GM03348 (cell line): ENCODE data around the gene KLHDC8A.

Source experiments
- DNase-seq: peaks from one replicate; pipeline ENCODE4 v3.0.0; 2012; ENCODE audit warnings: low spot score

KLHDC8A gene

GRCh38 chr1:205344066-205344928, 12.4 kb downstream of the KLHDC8A start:
- no peak for DNase-seq

DNA sequence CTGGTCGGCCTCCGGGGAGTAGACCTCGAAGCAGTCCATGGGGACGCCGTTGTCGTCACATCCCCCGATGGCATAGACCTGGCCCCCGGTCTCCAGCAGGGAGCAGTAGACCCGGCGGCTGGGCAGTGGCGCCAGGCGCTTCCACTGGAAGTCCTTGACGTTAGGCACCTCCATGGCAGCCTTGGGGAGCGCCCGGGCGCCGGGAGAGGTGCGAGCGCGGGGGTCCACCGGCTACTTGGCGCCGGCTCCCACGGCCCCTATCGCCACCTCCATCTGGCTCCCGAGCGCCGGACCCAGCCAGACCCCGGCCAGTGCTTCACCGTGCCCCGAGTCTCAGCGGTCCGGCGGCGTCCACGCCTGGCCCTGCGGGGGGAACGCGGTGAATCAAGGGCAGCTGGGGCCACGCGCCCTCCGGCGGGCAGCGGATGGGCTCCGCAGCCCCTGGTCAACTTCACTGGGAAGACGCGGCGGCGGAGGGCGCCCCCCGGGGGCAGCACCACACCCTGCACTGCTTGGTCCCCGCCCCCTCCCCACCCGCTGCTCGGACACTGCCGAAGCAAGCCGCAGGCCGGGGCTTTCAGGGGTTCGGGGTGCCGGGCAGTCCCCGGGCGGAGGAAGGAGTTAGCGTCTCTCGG, 13.2 kb downstream of the KLHDC8A start:
- no peak for DNase-seq

DNA sequence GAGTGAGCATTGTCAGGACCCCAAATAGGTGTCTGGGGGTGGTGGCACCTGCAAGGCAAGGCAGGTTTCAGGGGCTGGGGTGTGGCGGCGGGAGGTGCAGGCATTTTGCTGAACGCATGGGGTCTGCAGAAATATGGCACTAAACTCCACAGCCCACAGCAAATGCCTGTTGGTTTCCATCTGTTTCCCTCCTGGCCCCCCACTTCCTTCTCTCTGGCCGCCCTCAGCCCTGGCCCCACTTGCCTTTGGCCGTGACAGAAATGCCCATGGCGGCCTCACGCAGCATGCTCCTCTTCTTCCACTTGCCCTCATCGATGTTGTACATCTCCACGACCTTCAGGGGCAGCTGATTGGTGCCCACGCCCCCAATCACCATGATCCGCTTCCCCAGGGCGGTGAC, 13.7 kb downstream of the KLHDC8A start:
- no peak for DNase-seq

GRCh38 chr1:205340676-205341075, 16.0 kb downstream of the KLHDC8A start:
- DNase-seq, result no peak

GRCh38 chr1:205339717-205340116, 17.0 kb downstream of the KLHDC8A start:
- DNase-seq, result no peak

DNA sequence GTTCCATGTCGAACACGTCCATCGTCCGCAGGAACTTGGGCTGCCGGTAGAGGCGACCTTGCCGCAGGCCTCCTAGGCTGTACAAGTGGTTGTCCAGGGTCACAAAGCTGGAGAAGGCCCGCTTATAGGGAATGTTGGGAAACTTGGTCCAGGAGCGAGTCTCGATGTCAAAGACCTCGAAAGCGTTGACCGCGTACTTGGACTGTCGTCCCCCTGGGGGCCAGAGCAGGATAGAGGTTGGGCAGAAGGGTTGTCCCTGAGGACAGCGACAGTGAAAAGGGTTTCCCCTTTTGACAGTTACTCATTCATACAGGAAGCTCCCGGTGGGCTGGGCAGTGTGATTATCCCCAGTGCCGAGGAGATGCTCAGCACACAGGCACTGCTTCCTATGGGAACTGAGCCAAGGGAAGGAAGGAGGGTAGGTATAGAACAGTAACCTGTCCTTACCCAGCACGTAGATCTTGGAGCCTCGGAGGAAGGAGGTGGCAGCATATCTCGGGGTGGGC, 17.5 kb downstream of the KLHDC8A start:
- DNase-seq, result no peak

DNA sequence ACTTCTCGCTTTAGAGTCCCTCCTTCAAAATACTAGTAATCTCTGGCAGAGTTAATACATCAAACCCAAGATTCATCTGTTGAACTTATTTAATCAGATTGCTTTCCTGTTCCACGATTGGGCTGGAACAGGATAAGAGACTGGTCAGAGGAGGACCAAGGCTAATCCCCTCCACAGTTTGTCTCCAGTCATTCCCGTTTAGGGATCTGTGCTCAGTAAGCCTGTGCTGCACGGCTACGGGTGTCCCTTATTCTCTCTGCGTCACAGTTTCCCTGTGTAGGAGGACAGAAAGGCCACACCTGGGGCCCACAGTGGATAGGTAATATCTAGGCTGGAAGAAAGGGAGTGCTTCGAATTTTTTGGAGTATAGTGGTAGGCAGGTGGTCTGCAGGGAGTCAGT, 18.7 kb downstream of the KLHDC8A start:
- no peak for DNase-seq

DNA sequence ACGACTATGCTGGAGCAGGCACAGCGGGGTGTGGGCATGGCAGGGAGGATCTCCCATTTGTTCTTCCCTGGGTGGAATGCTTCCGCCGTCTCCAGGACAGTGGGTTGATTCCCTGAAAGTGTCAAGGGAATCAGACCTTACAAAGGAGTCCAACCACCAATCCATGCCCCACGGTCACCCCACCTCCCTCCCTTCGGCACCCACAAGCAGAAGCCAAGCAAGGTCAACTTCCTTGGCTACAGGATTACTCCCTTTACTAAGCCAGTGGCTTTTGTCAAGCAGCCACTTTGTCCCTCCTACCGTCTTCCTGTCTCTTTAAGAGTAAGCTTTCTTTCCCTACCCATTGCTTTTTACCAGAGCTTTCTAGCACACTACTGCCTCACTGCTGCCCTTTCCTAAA, 19.2 kb downstream of the KLHDC8A start:
- DNase-seq, result no peak

DNA sequence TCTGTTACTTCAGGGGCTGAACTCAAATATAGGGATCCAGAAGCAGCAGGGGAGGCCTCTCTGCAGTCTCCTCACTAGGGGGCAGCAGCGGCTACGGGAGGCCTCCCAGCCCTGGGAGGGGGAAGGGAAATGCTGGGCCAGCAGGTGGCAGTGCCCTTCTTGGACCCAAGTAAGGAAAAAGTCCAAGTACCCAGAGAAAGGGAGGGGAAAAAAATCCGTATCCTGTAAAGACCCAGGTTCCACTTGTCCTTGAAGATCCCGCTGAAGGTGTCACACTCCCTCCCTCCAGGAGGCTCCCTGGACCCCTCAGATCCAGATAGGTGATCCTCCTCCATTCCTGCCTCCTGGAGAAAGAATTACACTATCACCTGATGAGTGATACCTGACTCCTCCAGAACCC, 21.0 kb downstream of the KLHDC8A start:
- DNase-seq, result peak; percentile 91

GRCh38 chr1:205332015-205332791, 24.5 kb downstream of the KLHDC8A start:
- no peak for DNase-seq

GRCh38 chr1:205330150-205330549, 26.6 kb downstream of the KLHDC8A start:
- no peak for DNase-seq

GRCh38 chr1:205329719-205330118, 27.0 kb downstream of the KLHDC8A start:
- DNase-seq, result no peak

DNA sequence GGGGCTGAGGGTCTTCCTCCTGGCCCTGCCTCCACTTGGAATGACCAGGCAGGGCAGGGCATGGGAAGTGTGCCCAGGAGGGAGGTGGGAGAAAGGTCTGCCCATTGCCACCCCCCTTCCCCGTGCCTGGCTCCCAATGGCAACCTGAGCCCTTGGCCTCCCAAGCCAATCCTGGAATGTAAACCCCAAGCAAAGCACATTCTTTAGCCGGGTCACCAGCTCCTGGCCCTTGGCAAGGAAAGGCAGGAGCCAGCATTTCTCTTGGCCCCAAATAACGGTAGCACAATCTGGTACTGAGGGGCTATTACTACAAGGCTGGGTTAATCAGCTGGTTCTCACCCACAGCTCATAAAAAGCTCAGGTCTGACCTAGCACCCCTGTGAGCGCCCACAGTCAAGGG, 28.2 kb downstream of the KLHDC8A start:
- no peak for DNase-seq

DNA sequence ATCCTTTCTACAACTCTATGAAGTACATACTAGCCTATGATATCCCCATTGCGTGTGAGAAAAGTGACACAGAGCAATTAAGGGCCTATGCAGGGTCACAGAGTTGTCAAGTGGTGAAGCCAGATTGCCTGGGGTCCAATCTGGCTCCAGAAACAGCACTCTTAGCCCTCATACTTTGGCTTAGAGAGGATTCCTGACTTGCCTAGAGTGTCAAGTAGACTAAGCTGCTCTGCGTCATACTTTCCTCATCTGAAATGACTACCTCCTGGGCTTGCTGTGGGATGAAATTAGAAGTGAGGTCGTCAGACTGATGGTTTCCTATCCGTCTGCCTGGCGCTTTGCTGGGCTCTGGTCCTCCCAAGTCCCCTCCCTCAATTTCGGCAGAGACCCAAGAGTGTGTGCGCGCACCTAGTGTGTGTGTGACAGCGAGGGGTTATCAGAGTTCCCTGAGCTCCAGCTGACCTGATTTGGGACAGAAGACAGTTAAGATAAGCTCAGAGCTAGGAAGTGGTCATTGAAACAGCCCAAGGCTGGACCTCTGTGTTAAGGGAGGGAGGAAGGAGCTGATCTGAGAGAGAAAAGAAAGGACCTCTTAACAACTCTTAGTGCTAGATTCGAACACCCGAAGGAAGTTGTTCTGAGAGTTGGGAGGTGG, 29.8 kb downstream of the KLHDC8A start:
- DNase-seq, result no peak

GRCh38 chr1:205325334-205325884, 31.3 kb downstream of the KLHDC8A start:
- peak; percentile 83 for DNase-seq

DNA sequence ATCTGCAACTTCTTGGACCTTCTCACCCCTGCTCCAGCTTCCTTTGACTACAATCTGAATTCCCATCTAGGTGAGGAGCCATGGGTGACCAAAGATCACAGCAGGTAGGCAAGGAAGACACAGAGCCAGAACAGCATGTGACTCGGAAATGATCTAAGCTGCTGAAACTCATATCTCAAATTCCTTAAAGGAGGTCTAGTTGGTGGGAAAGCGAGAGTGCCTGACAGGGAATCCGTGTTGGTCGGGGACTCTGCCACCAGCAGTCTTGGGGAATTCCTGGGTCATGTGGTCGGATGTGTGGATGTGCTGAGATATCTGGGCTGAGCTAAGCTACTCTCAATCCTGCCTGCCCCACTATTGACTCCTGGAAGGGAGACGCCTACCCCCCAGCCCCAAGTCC, 31.9 kb downstream of the KLHDC8A start:
- no peak for DNase-seq

DNA sequence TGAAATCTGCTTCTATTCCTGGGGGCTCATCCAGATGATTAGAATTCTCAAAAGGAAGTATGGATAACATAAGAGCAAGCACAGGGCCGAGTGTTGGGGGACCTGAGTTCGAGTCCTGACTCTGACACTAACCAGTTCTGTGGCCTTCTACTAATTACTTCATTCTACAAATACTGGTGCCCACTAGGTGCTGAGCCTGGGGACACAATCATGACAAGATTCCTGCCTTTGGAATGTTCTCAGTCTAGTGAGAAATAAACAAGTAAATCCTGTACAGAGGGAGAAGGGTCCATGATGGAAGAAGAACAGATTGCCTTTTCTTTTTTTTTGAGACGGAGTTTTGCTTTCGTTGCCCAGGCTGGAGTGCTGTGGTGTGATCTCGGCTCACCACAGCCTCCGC, 32.9 kb downstream of the KLHDC8A start:
- no peak for DNase-seq

GRCh38 chr1:205321959-205322283, 34.8 kb downstream of the KLHDC8A start:
- DNase-seq, result no peak

GRCh38 chr1:205321162-205321958, 35.4 kb downstream of the KLHDC8A start, which contains the start of gene NUAK2:
Gene NUAK2, minus strand, starts transcription at chr1:205321745. Its CDS starts 117 bp downstream, at chr1:205321628.
- DNase-seq, result peak; percentile 97

GRCh38 chr1:205319081-205320018, 37.4 kb downstream of the KLHDC8A start:
- peak; percentile 50 for DNase-seq
